Activated CD8-positive, alpha-beta memory T cell treated with anti-CD3 and anti-CD28 coated beads, Interleukin-2, amount 50 U/mL, for 48 hours (primary cell): ENCODE measurements around the gene ZBTB48.
"Not testable (repeated sequence)": the region's sequence is repeated elsewhere in the genome, so short reads cannot be mapped to it uniquely, and the experiment has no call there.

Experiments used
- DNase-seq: peaks from one replicate; pipeline ENCODE4 v3.0.0-alpha.2; 2020

Gene ZBTB48

DNA sequence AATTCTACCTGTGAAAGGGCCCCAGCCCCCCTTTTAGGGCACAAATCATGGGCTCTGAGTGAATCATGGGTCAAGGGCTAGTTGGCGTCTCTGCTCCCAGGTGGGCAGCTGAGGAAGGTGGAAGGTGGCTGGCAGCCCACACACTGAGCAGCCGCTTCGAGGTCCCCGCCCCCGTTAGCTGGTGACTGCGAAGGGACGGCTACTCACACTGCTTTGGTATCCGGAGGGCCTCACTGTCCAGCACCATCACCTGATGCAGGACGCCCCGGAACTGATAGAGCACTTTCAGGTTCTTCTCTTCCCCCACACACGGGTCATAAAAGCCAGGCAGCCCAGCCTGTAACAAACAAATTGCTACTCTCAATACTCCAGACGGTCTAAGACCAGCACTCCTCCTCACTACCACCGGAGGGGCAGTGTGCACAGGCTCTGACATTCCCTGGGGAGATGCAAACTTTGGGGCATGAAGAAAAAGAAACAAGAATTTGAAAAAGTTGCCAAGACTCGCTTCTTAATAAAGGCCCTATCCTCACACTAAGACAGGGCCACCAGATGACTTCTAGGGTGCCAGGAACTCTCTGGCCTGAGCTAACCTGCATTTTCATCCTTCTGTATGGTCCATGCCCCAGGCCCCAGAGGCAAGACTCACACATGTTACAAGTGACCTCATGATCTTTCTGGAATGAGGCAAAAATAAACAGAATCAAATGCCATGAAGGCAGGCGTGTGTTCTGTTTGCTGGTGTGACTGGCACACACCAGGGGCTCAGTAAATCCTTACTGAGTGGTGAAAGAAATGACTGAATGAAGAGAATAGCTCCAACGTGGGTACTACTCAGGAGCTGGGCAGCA is 56.3 kb downstream of the ZBTB48 start:
- DNase-seq, result no peak

DNA sequence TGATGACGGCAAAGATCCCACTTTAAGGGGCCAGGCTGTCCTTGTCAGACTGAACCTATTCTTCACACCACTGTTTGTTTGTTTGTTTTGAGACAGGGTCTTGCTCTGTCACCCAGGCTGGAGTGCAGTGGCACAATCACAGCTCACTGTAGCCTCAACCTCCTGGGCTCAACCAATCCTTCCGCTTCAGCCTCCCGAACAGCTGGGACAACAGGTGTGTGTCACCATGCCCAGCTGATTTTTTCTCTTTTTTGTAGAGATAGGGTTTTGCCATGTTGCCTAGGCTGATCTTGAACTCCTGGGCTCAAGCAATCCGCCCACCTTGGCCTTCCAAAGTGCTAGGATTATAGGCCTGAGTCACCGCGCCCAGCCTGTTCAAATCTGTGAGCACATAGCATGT is 57.0 kb downstream of the ZBTB48 start:
- not testable (repeated sequence) for DNase-seq

DNA sequence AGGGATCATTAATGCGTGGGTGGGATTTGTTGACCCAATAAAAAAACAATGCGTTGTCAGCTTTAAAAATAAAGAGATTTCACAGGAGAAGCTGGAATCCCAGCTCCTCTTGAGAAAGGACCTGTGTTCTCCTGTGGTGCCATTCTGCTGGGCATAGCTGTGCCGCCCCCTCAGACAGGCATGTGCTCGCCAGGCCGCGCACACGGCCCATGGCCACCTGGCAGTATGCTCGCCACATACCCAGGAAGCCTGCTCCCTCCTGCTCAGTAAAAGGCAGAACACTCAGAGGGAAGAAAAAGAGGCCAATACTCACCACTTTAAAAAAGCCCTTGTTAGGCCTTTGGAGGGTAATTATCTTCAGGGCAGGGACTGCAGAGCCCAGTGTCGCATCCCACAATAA is 58.0 kb downstream of the ZBTB48 start:
- no peak for DNase-seq

DNA sequence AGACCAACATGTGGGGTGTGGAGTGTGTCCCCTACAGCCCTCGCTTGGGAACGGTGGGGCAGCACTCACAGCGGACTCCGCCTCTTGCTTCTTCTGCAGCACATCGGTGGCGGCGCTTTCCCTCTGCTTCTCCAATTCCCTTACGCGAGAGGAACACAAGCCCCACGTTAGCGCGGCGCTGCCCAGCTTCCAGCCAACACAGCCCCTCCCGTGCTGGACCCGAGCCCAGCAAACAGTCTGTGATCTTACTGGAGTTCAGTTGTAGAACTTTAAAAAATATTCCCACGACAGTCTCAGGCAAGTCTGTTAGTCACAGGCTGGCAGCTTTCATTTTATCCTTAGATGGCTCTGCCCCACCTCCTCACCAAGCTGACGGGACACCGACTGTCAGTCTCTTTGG is 58.4 kb downstream of the ZBTB48 start:
- DNase-seq, result no peak
